GM12872 (cell line): ENCODE results near the gene USP2.

ENCODE experiments used
- CTCF ChIP-seq: IDR thresholded peaks from 3 replicates; pipeline ENCODE4 v1.5.1; 2011; ENCODE audit warnings: low read depth, mild to moderate bottlenecking, low read length, moderate library complexity; ENCODE audit not compliant: insufficient read depth

The USP2 gene

GRCh38 chr11:119347242-119347641 lies 34.2 kb downstream of the USP2 start:
- TF ChIP-seq CTCF, result no peak

- TF ChIP-seq CTCF, result no peak
Measured at GRCh38 chr11:119346605-119347004, 34.9 kb downstream of the USP2 start, which contains the start of gene MFRP. Gene MFRP, minus strand, starts transcription at chr11:119346705. Its CDS starts 192 bp downstream, at chr11:119346513.

DNA sequence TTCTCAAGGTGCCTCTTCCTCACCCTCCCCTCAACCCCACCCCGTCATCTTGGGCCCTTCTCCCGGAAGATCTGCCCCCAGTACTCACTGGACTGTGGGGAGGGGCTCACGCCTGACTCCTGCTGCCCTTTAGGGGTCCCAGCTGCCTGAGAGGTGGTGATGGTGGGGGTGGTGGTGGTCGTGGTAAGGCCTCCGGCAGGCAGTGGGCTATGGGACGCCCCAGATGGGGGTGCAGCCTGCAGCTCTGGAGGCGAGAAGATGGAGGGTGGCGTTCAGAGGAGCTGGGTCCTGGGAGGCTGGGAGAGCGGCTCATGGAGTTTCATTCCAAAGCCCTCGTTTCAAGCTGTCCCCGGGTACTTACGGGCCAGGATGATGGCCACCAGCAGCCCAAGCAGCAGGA lies 35.8 kb downstream of the USP2 start:
- no peak for TF ChIP-seq CTCF

DNA sequence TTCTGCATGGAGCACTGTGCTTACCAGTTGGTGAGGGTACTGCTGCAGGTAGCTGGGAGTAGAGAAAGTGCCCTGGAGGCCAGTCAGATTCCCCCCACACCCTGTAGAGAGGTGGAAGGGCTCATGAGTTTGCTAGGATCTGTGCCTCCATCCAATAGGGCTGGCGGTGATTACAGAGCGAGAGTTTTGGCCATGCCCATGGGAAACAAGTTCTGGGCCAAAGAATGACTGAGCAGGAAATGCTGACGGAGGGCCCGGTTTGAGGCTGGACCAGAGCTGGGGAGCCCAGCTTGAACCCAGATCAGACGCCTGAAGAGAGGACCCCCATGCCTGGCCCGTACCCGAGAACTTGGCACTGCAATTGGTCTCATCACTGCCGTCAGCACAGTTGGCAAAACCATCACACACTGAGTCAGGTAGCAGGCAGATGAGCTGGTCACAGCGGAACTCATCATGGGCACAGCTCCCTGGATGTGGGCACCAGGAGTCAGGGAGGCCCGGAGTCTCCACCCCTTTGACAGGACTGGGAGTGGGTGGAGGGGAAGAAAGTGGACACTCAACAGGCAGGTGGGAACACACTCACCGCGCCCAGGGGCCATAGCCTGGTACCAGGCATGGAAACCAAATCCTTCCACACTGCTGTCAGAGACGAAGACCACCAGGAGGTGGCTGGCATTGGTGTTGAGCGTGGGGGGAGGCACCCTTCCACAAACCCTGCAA lies 37.0 kb downstream of the USP2 start:
- TF ChIP-seq CTCF, result no peak

- no peak for TF ChIP-seq CTCF
Measured at GRCh38 chr11:119343726-119344125, 37.8 kb downstream of the USP2 start.

- no peak for TF ChIP-seq CTCF
Measured at GRCh38 chr11:119342362-119343130, 38.9 kb downstream of the USP2 start.

DNA sequence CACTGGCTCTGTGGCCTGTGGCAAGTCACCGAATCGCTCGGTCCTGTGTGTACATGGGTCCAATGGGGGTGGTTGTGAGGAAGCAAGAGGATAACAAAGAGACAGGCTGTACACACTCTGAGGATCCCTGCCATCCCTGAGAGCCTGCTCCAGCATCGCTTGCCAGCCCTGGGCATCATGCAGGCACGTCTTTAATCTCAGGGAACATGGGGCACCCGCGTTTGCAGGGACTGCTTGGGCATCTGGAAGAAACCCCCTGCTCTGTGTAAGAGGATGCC lies 39.5 kb downstream of the USP2 start:
- TF ChIP-seq CTCF, result no peak
